Measurements from ENCODE around the gene MRM2.

Gene MRM2

DNA sequence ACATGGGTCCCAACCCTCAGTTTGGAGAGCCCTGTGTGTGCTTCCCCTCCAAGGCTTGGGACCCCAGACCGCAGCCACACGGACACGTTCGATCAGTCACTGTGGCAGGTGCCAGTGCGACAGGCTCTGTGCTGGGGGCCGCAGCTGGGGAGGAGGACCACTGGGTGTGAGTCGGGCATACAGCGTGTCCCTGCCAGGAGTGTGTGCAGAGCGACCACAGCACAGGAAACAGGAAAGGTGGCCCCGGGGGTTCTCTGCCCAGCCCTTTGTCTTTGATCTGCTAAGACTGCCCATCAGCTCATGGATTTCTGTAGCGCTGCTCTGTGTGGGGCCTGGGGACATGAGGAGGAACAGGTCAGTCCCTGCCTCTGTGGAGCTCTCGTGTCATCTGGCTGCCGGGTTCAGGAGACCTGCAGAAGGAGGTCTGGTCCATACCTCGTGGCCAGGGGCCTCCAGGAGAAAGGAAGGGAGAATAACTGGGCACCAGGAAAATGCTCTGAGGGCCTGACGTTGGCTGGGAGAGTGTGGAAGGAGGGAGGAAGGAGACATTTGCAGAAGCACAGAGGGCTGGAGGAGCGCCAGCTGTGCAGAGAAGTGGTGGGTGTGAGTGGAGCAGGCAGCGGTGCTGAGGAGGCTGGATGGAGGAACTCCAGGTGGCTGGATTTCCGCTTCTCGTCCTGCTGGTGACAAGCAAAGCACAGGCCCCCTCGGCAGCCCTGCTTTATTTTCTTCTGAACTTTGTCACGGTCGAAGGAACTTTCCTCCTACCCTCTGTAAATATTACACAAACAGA is 4.1 kb upstream of the MRM2 start:
- TF ChIP-seq, protein P1, sequence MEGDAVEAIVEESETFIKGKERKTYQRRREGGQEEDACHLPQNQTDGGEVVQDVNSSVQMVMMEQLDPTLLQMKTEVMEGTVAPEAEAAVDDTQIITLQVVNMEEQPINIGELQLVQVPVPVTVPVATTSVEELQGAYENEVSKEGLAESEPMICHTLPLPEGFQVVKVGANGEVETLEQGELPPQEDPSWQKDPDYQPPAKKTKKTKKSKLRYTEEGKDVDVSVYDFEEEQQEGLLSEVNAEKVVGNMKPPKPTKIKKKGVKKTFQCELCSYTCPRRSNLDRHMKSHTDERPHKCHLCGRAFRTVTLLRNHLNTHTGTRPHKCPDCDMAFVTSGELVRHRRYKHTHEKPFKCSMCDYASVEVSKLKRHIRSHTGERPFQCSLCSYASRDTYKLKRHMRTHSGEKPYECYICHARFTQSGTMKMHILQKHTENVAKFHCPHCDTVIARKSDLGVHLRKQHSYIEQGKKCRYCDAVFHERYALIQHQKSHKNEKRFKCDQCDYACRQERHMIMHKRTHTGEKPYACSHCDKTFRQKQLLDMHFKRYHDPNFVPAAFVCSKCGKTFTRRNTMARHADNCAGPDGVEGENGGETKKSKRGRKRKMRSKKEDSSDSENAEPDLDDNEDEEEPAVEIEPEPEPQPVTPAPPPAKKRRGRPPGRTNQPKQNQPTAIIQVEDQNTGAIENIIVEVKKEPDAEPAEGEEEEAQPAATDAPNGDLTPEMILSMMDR (IDR thresholded peaks at IDR 0.05; ENCODE audit: extremely low read depth, missing control alignments): no peak
- DNase-seq (ENCODE audit: low spot score): no peak

DNA sequence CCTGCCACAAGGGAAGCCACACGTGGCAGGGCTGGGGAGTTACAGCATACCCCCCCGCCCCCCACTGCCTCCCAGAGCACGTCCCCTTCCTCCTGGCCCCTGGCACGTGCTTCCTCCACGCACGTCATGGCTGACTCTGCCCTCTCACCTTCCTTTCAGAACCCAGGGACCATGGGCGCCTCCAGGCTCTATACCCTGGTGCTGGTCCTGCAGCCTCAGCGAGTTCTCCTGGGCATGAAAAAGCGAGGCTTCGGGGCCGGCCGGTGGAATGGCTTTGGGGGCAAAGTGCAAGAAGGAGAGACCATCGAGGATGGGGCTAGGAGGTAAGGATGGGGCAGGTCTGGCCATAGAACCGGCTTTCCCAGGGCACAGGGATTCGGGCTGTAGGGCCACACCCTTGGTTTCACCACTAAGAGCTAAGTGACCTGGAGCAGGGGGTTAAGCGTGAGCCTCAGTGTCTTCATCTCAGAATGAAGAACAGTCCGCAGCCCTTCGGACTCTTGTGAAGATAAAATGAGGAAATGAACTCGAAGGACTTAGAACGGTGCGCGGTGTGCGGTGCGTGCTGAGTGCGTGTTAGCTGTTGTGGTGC is 2.5 kb upstream of the MRM2 start:
- no peak for DNase-seq (ENCODE audit: low spot score)
- TF ChIP-seq, protein P1 (IDR thresholded peaks at IDR 0.05; ENCODE audit: extremely low read depth, missing control alignments): no peak

GRCh38 chr7:2243458-2243857 is 1.5 kb upstream of the MRM2 start:
- no peak for DNase-seq (ENCODE audit: low spot score)

GRCh38 chr7:2242541-2243429 is 780 bp upstream of the MRM2 start:
- TF ChIP-seq, protein P1 (IDR thresholded peaks at IDR 0.05; ENCODE audit: extremely low read depth, missing control alignments): no peak
- no peak for DNase-seq (ENCODE audit: low spot score)

More at GRCh38 chr7:2243458-2243857, 1.5 kb upstream of the MRM2 start:
- TF ChIP-seq, protein P1 (IDR thresholded peaks at IDR 0.05; ENCODE audit: extremely low read depth, missing control alignments): no peak

DNA sequence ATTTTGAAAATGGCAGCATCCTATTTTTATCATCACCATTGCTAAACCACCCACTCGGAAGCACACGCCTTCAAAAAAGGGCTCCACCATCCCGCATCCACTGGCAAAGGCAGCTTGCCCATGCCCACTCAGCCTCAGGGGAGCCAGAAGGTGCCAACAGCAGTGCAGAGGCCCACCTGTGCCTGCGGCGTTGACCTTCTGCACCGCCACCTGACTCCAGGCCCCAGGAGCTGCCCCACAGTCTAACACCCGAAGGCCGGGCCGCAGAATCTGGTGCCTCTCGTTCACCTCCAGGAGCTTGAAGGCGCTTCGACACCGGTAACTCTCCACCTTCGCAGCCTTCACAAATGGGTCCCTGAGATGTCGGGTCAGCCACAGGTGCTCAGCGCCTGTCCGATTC is 2.8 kb downstream of the MRM2 start:
- TF ChIP-seq, protein P1 (IDR thresholded peaks at IDR 0.05; ENCODE audit: extremely low read depth, missing control alignments): no peak
- no peak for DNase-seq (ENCODE audit: low spot score)

GRCh38 chr7:2237109-2237602 is 4.8 kb downstream of the MRM2 start:
- peak; percentile 91 for DNase-seq (ENCODE audit: low spot score)
- TF ChIP-seq, protein P1 (IDR thresholded peaks at IDR 0.05; ENCODE audit: extremely low read depth, missing control alignments): no peak

All from GM20000 (cell line).